Mucosa of descending colon (tissue), 3 donors: ENCODE measurements around the gene JADE1. TPM values are rescaled to one million over a fixed set of nuclear protein-coding genes. Genes with fewer than 3 reads are reported as not detected.

Source experiments
- ATAC-seq: fragments of 200-7000 bp; cut with Tn5 transposase; one replicate; pipeline ENCODE4 v1.9.1; 2020; ENCODE audit warnings: mild to moderate bottlenecking, moderate library complexity
- DNase-seq, 3 donors: peaks; one replicate each; pipeline ENCODE4 v3.0.0-alpha.2; 2020
- H3K36me3 ChIP-seq: fragments of 200-600 bp; one replicate; pipeline ENCODE4 v1.8.0; 2021; ENCODE audit warnings: low read depth, mild to moderate bottlenecking
- H3K4me1 ChIP-seq: fragments of 200-600 bp; one replicate; pipeline ENCODE4 v1.8.0; 2021; ENCODE audit warnings: low read depth, mild to moderate bottlenecking
- H3K4me3 ChIP-seq: fragments of 200-600 bp; one replicate; pipeline ENCODE4 v1.8.0; 2021; ENCODE audit warnings: mild to moderate bottlenecking
- H3K9me3 ChIP-seq: fragments of 200-600 bp; one replicate; pipeline ENCODE4 v1.8.0; 2021; ENCODE audit warnings: mild to moderate bottlenecking
- CTCF ChIP-seq: fragments of 200-600 bp; IDR thresholded peaks from one replicate; pipeline ENCODE4 v1.8.0; 2022; ENCODE audit warnings: antibody characterized with exemption, mild to moderate bottlenecking
- intact Hi-C, 2 donors: fragments of 100-400 bp; cut with DNase I in 1 of 2; cut with micrococcal nuclease in 1 of 2; formaldehyde crosslinking; loops; one replicate each; pipeline versions ENCODE4 v1.11.0 to v1.11.1; 2022; cut with DNase I, micrococcal nuclease
- long read RNA-seq, 2 donors: library from polyadenylated mRNA; unstranded; transcript quantifications; one replicate each; pipeline ENCODE4 v2.0.0, GENCODE V29; 2019 to 2021
- total RNA-seq, 3 donors: library from RNA; stranded (reverse); fragmentation: NEBNext Ultra II Directional in 2 of 3; extraction: Animal tissue kit (Norgen Biotek cat#: 25700) in 2 of 3; gene quantifications; one replicate each; pipeline versions ENCODE4 v1.2.1 to v1.2.4, GENCODE V29; 2021 to 2023
- donor health status: DM: no; HTN: no; CAD: no; lungs with moderate emphysema.
- donor health status: DM: no; HTN: no; CAD: no.
- donor health status: DM: no; HTN: yes; CAD: no.

The JADE1 gene
- 10 to 100 TPM in 2 of 3 donors, 1 to 10 TPM in 1; 8.5 to 30.9 (median 10.8) TPM for total RNA-seq
- long read RNA-seq, donor 1, full-length matches to known transcripts: 28 of 42 reads
- long read RNA-seq, donor 1, partial matches to known transcripts: 6 of 42 reads
- long read RNA-seq, donor 1, other reads (novel, unspliced or antisense): 8 of 42 reads
- long read RNA-seq, donor 2, full-length matches to known transcripts: 1 of 5 reads
- long read RNA-seq, donor 2, partial matches to known transcripts: 0 of 5 reads
- long read RNA-seq, donor 2, other reads (novel, unspliced or antisense): 4 of 5 reads

GRCh38 chr4:128809477-128810330 lies at the start of gene JADE1:
Gene JADE1, plus strand, starts transcription at chr4:128809700. Its CDS starts 22,059 bp downstream, at chr4:128831759.
- Histone ChIP-seq H3K4me1 (no peaks in the 10 kb centered on the region), H3K4me3 (peak within 1 kb of the TSS; percentile 36), H3K9me3 (no peaks in the 10 kb centered on the region), H3K36me3 (no peaks in the 10 kb centered on the region)
- ATAC-seq (peak; percentile 84), DNase-seq (peak; percentile 91 to 98 (median 93))
- TF ChIP-seq CTCF: no peak
- intact Hi-C loops: loop anchor here (10.0 kb wide), 2 partner anchors 235 to 245 kb away; no protein-coding TSS in a partner anchor

- Histone ChIP-seq H3K36me3 (no peaks in the 10 kb centered on the region), H3K4me1 (no peaks in the 10 kb centered on the region), H3K9me3 (no peaks in the 10 kb centered on the region), H3K4me3 (no peak overlapping the region)
- DNase-seq: no peak
- intact Hi-C loops: no loop called here
- no peak for ATAC-seq
- TF ChIP-seq CTCF: no peak
These were observed 42.7 kb upstream of the JADE1 start for GRCh38 chr4:128766781-128767180.

- Histone ChIP-seq H3K9me3 (no peaks in the 10 kb centered on the region), H3K4me1 (no peaks in the 10 kb centered on the region), H3K36me3 (no peaks in the 10 kb centered on the region), H3K4me3 (no peak overlapping the region)
- intact Hi-C loops: no loop called here
- no peak for DNase-seq
- no peak for ATAC-seq
- no peak for TF ChIP-seq CTCF
These were observed 41.0 kb upstream of the JADE1 start for GRCh38 chr4:128768373-128768996.

- H3K4me1 ChIP-seq: no peaks in the 10 kb centered on the region
- H3K9me3 ChIP-seq: no peaks in the 10 kb centered on the region
- no peak for TF ChIP-seq CTCF
- no peak for DNase-seq
- H3K36me3 ChIP-seq: no peaks in the 10 kb centered on the region
- intact Hi-C loops: no loop called here
- H3K4me3 ChIP-seq: no peak overlapping the region
- ATAC-seq: no peak
These were observed 40.5 kb upstream of the JADE1 start for GRCh38 chr4:128769011-128769410.

- no peak for TF ChIP-seq CTCF
- ATAC-seq: no peak
These were observed 38.7 kb upstream of the JADE1 start for GRCh38 chr4:128770807-128771206.

More at GRCh38 chr4:128770807-128771206, 38.7 kb upstream of the JADE1 start:
- intact Hi-C loops: no loop called here
- Histone ChIP-seq H3K4me3 (no peak overlapping the region), H3K9me3 (no peaks in the 10 kb centered on the region), H3K4me1 (no peaks in the 10 kb centered on the region), H3K36me3 (no peaks in the 10 kb centered on the region)
- no peak for DNase-seq
